Thyroid gland (tissue), 4 donors: Measurements from ENCODE around the gene CALD1.

ENCODE experiments used
- POLR2A ChIP-seq, 2 donors: fragments of 450-650 bp; IDR thresholded peaks; one replicate each; pipeline ENCODE4 v1.6.1; 2017; ENCODE audit warnings: antibody characterized with exemption in 2 of 2, mild to moderate bottlenecking in 2 of 2, moderate library complexity in 1 of 2
- TF ChIP-seq, protein P1 (sequence below), 6 experiments: fragments of 200-600 bp in 3 of 6; fragments of 450-650 bp in 3 of 6; sonication (generic) in 3 of 6; IDR thresholded peaks; one replicate each; pipeline ENCODE4 v1.5.1; 2016 to 2019; ENCODE audit warnings: antibody characterized with exemption in 6 of 6, mild to moderate bottlenecking in 2 of 6, inconsistent platforms in 1 of 6, moderate library complexity in 1 of 6

DNA sequence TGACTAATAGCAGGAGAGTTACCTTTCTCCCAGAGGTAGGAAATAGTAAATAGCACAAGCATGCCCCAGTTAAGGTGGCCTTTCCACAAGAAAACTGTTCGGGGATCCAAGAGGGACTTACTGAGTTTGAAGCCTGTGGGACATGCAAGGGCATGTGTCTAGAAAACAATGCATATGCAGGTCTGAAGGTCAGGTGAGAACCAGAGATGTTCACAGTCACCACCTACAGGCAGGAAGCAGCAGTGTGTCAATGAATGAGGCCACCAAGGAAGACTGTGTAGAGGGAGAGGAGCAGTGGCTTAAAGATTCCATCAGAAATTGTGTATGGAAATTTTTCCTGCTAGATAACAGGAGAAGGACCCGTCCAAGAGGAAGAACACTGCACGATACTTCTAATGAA lies 66.0 kb downstream of the CALD1 start:
- TF ChIP-seq, protein P1, sequence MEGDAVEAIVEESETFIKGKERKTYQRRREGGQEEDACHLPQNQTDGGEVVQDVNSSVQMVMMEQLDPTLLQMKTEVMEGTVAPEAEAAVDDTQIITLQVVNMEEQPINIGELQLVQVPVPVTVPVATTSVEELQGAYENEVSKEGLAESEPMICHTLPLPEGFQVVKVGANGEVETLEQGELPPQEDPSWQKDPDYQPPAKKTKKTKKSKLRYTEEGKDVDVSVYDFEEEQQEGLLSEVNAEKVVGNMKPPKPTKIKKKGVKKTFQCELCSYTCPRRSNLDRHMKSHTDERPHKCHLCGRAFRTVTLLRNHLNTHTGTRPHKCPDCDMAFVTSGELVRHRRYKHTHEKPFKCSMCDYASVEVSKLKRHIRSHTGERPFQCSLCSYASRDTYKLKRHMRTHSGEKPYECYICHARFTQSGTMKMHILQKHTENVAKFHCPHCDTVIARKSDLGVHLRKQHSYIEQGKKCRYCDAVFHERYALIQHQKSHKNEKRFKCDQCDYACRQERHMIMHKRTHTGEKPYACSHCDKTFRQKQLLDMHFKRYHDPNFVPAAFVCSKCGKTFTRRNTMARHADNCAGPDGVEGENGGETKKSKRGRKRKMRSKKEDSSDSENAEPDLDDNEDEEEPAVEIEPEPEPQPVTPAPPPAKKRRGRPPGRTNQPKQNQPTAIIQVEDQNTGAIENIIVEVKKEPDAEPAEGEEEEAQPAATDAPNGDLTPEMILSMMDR (IDR thresholded peaks at IDR 0.05), result no peak
- no peak for TF ChIP-seq POLR2A (IDR thresholded peaks at IDR 0.05)
